Motor neuron (in vitro differentiated cells): ENCODE measurements around the gene RALB. TPM values are rescaled to one million over a fixed set of nuclear protein-coding genes. Genes with fewer than 3 reads are reported as not detected.

Source experiments
- ATAC-seq, 8 experiments: fragments of 200-7000 bp; cut with Tn5 transposase; replicated peaks in 6 of 8; 2 replicates each; pipeline ENCODE4 v1.8.0; 2021; ENCODE audit warnings: mild to moderate bottlenecking in 8 of 8, moderate library complexity in 8 of 8
- H3K27ac ChIP-seq, 2 donors: fragments of 250-450 bp; sonication (Bioruptor Pico); 2 replicates each; pipeline ENCODE4 v1.9.0; 2021; ENCODE audit warnings: antibody characterized with exemption in 2 of 2, mild to moderate bottlenecking in 2 of 2, moderate library complexity in 1 of 2
- H3K4me1 ChIP-seq, 2 donors: fragments of 250-450 bp; sonication (Bioruptor Pico); replicated peaks in 1 of 2; 2 replicates each; pipeline ENCODE4 v1.6.1; 2021; ENCODE audit warnings: antibody characterized with exemption in 2 of 2, mild to moderate bottlenecking in 2 of 2, moderate library complexity in 1 of 2
- H3K4me3 ChIP-seq, 5 donors: fragments of 250-450 bp; sonication (Bioruptor Pico); 2 replicates each; pipeline ENCODE4 v1.9.0; 2021; ENCODE audit warnings: antibody characterized with exemption in 5 of 5, mild to moderate bottlenecking in 5 of 5, moderate library complexity in 4 of 5
- WGBS, 10 experiments: fragments of 450-650 bp; shearing (Covaris generic); methylation state at CpG; one replicate each; pipeline ENCODE4 v1.0.0; 2022; 5-methylcytosine and 5-hydroxymethylcytosine counted together
- in situ Hi-C, 9 experiments: fragments of 400-800 bp; cut with MboI; loops; one replicate each; pipeline ENCODE4 v1.15.0; 2021; ENCODE audit warnings: low sequenced_read_pairs in 9 of 9, low pct_unique_long_range_greater_than_20kb in 2 of 9; ENCODE audit not compliant: unreplicated experiment in 9 of 9
- total RNA-seq, 8 experiments: library from RNA; unstranded; fragments of 300-600 nt; gene quantifications; 2 replicates each; pipeline versions ENCODE4 v1.2.3 to v1.2.4, GENCODE V29; 2022

The RALB gene
- total RNA-seq, 8 experiments from 2014 or later: 15.2 to 30.7 (median 22.7) TPM

- no peak overlapping the region for H3K27ac ChIP-seq
- in situ Hi-C loops: no loop called here
- no peaks in the 10 kb centered on the region for H3K4me1 ChIP-seq
- no peak overlapping the region for H3K4me3 ChIP-seq
- ATAC-seq: peak in 1 of 8 experiments; percentile 14
- WGBS, 10 experiments: 84 to 100% (median 89%) methylated on average over 1 to 11 of the region's 12 CpGs
These were observed 12.4 kb downstream of the RALB start for GRCh38 chr2:120265006-120265405.

GRCh38 chr2:120267348-120267747 lies 14.7 kb downstream of the RALB start:
- H3K4me1 ChIP-seq: no peaks in the 10 kb centered on the region
- in situ Hi-C loops: no loop called here
- WGBS, 10 experiments: 70 to 100% (median 90%) methylated on average over 2 to 6 of the region's 8 CpGs; no CpG with 5 or more reads in 1 of the 10 experiments
- no peak overlapping the region for H3K4me3 ChIP-seq
- H3K27ac ChIP-seq: no peak overlapping the region
- ATAC-seq: no peak

- ATAC-seq: no peak
- 33 to 100% (median 96%) methylated on average over 1 to 10 of the region's 11 CpGs for WGBS, 10 experiments
- Histone ChIP-seq H3K4me3 (no peak overlapping the region), H3K4me1 (no peaks in the 10 kb centered on the region), H3K27ac (no peak overlapping the region)
- in situ Hi-C loops: no loop called here
These were observed 16.6 kb downstream of the RALB start for GRCh38 chr2:120269076-120269744.

GRCh38 chr2:120269816-120270215 lies 17.2 kb downstream of the RALB start:
- Histone ChIP-seq H3K27ac (no peak overlapping the region), H3K4me1 (no peaks in the 10 kb centered on the region), H3K4me3 (no peak overlapping the region)
- ATAC-seq: no peak
- 56 to 100% (median 94%) methylated on average over 1 of the region's 1 CpG; no CpG with 5 or more reads in 1 of the 10 experiments for WGBS, 10 experiments
- in situ Hi-C loops: no loop called here

GRCh38 chr2:120271711-120272379 lies 19.2 kb downstream of the RALB start:
- in situ Hi-C loops: no loop called here
- no peak overlapping the region for H3K4me3 ChIP-seq
- ATAC-seq: peak in 1 of 8 experiments; percentile 67
- WGBS, 10 experiments: 89 to 100% methylated on average over 1 of the region's 1 CpG; no CpG with 5 or more reads in 8 of the 10 experiments
- no peak overlapping the region for H3K27ac ChIP-seq
- H3K4me1 ChIP-seq: no peaks in the 10 kb centered on the region

GRCh38 chr2:120272763-120273481 lies 20.3 kb downstream of the RALB start:
- in situ Hi-C loops: no loop called here
- H3K27ac ChIP-seq: no peak overlapping the region
- H3K4me1 ChIP-seq: no peaks in the 10 kb centered on the region
- ATAC-seq: no peak
- 40 to 100% (median 92%) methylated on average over 1 to 4 of the region's 4 CpGs; no CpG with 5 or more reads in 3 of the 10 experiments for WGBS, 10 experiments
- H3K4me3 ChIP-seq: no peak overlapping the region

- in situ Hi-C loops: no loop called here
These were observed 23.2 kb downstream of the RALB start for GRCh38 chr2:120275617-120276400.

GRCh38 chr2:120277505-120278205 lies 25.0 kb downstream of the RALB start:
- no peaks in the 10 kb centered on the region for H3K4me1 ChIP-seq
- H3K27ac ChIP-seq: no peak overlapping the region
- ATAC-seq: no peak
- in situ Hi-C loops: no loop called here
- no peak overlapping the region for H3K4me3 ChIP-seq
- 73 to 93% (median 86%) methylated on average over 6 to 18 of the region's 19 CpGs; no CpG with 5 or more reads in 1 of the 10 experiments for WGBS, 10 experiments

More at GRCh38 chr2:120275617-120276400, 23.2 kb downstream of the RALB start:
- ATAC-seq: peak in 3 of 8 experiments; percentile 66 to 85 (median 76)
- Histone ChIP-seq H3K4me1 (no peaks in the 10 kb centered on the region), H3K4me3 (no peak overlapping the region), H3K27ac (no peak overlapping the region)
- 77 to 100% (median 93%) methylated on average over 2 to 6 of the region's 8 CpGs; no CpG with 5 or more reads in 3 of the 10 experiments for WGBS, 10 experiments

- WGBS, 10 experiments: 0 to 100% (median 86%) methylated on average over 1 to 9 of the region's 10 CpGs; no CpG with 5 or more reads in 2 of the 10 experiments
- Histone ChIP-seq H3K4me3 (no peak overlapping the region), H3K4me1 (no peaks in the 10 kb centered on the region), H3K27ac (no peak overlapping the region)
- ATAC-seq: peak in 2 of 8 experiments; percentile 16 to 20
- in situ Hi-C loops: no loop called here
These were observed 26.2 kb downstream of the RALB start for GRCh38 chr2:120278901-120279300.

- WGBS, 10 experiments: 80 to 100% (median 97%) methylated on average over 1 to 14 of the region's 14 CpGs; no CpG with 5 or more reads in 3 of the 10 experiments
- in situ Hi-C loops: no loop called here
- H3K4me1 ChIP-seq: no peaks in the 10 kb centered on the region
- H3K4me3 ChIP-seq: no peak overlapping the region
- no peak overlapping the region for H3K27ac ChIP-seq
- no peak for ATAC-seq
These were observed 27.1 kb downstream of the RALB start for GRCh38 chr2:120279708-120280107.

GRCh38 chr2:120283649-120284048 lies 31.0 kb downstream of the RALB start:
- no peak overlapping the region for H3K27ac ChIP-seq
- ATAC-seq: peak in 1 of 8 experiments; percentile 13
- H3K4me3 ChIP-seq: no peak overlapping the region
- in situ Hi-C loops: no loop called here
- no peaks in the 10 kb centered on the region for H3K4me1 ChIP-seq
- 0 to 64% (median 51%) methylated on average over 1 to 4 of the region's 4 CpGs; no CpG with 5 or more reads in 4 of the 10 experiments for WGBS, 10 experiments

GRCh38 chr2:120285056-120285455 lies 32.4 kb downstream of the RALB start:
- in situ Hi-C loops: no loop called here
- H3K4me3 ChIP-seq: no peak overlapping the region
- WGBS, 10 experiments: 86 to 100% (median 100%) methylated on average over 1 to 3 of the region's 6 CpGs; no CpG with 5 or more reads in 2 of the 10 experiments
- no peak for ATAC-seq
- H3K4me1 ChIP-seq: peaks cover 0 to under 1% of the 10 kb centered on the region in 2 donors
- no peak overlapping the region for H3K27ac ChIP-seq
